B cell (primary cell): ENCODE data around the gene CTCF. TPM values are rescaled to one million over a fixed set of nuclear protein-coding genes. Genes with fewer than 3 reads are reported as not detected.

Experiments used
- ATAC-seq: fragments of 200-7000 bp; cut with Tn5 transposase; one replicate; pipeline ENCODE4 v1.10.0; 2021; ENCODE audit warnings: low read depth, mild to moderate bottlenecking, moderate number of reproducible peaks, moderate library complexity
- CTCF ChIA-PET: fragments of 350-600 bp; sonication (Branson Sonifier 250); formaldehyde crosslinking; loops from one replicate; lab custom pipeline; 2021; ENCODE audit warnings: antibody characterized with exemption, inconsistent platforms; lab: Charles Lee
- POLR2A ChIA-PET: fragments of 350-600 bp; sonication (Branson Sonifier 250); formaldehyde crosslinking; loops from one replicate; lab custom pipeline; 2021; ENCODE audit warnings: antibody characterized with exemption; lab: Charles Lee
- DNase-seq: peaks from one replicate; pipeline ENCODE4 v3.0.0; 2013
- H2AFZ ChIP-seq: 2 replicates; pipeline ENCODE4 v1.6.1; 2012; ENCODE audit warnings: mild to moderate bottlenecking, low read depth, low read length; ENCODE audit not compliant: insufficient read depth, poor library complexity, severe bottlenecking
- H3K27ac ChIP-seq, 2 donors: 1 replicate in 1 of 2; 2 replicates in 1 of 2; pipeline ENCODE4 v1.5.1; 2012 to 2013; ENCODE audit warnings: low read length in 2 of 2, mild to moderate bottlenecking in 2 of 2, moderate library complexity in 1 of 2
- H3K27me3 ChIP-seq, 4 experiments: fragments of 200-600 bp in 1 of 4; sonication (generic) in 1 of 4; replicated peaks in 1 of 4; 1 replicate in 2 of 4; 2 replicates in 2 of 4; pipeline versions ENCODE4 v1.6.1 to v1.7.0; 2013 to 2016; ENCODE audit warnings: low read length in 3 of 4, mild to moderate bottlenecking in 2 of 4, mixed read lengths in 1 of 4, moderate library complexity in 1 of 4; ENCODE audit not compliant: insufficient read depth in 4 of 4, control insufficient read depth in 3 of 4; ENCODE audit errors: control extremely low read depth in 1 of 4
- H3K36me3 ChIP-seq, 2 experiments: replicated peaks in 1 of 2; 1 replicate in 1 of 2; 2 replicates in 1 of 2; pipeline versions ENCODE4 v1.6.1 to v1.7.1; 2013; ENCODE audit warnings: low read length in 1 of 2; ENCODE audit not compliant: insufficient read depth in 2 of 2, control insufficient read depth in 1 of 2; ENCODE audit errors: control extremely low read depth in 1 of 2, extremely low read depth in 1 of 2
- H3K4me1 ChIP-seq, 2 donors: fragments of 200-600 bp in 1 of 2; sonication (generic) in 1 of 2; 1 replicate in 1 of 2; 2 replicates in 1 of 2; pipeline versions ENCODE4 v1.5.1 to v1.6.1; 2013 to 2017; ENCODE audit warnings: low read length in 2 of 2; ENCODE audit not compliant: control insufficient read depth in 2 of 2, insufficient read depth in 2 of 2
- H3K4me2 ChIP-seq: replicated peaks from 2 replicates; pipeline ENCODE3; 2012; ENCODE audit warnings: mild to moderate bottlenecking, low read depth, low read length; ENCODE audit not compliant: poor library complexity, severe bottlenecking
- H3K4me3 ChIP-seq, 5 experiments: fragments of 200-600 bp in 1 of 5; sonication (generic) in 1 of 5; 1 replicate in 3 of 5; 2 replicates in 2 of 5; pipeline versions ENCODE4 v1.5.1 to v1.7.0; 2011 to 2016; ENCODE audit warnings: low read length in 4 of 5, mild to moderate bottlenecking in 4 of 5, low read depth in 2 of 5, control low read depth in 1 of 5, moderate library complexity in 1 of 5; ENCODE audit not compliant: insufficient read depth in 1 of 5; ENCODE audit errors: control extremely low read depth in 1 of 5, extremely low read depth in 1 of 5
- H3K79me2 ChIP-seq: fragments of 200-600 bp; sonication (generic); one replicate; pipeline ENCODE4 v1.6.0; 2016; ENCODE audit warnings: low read length; ENCODE audit not compliant: control insufficient read depth, insufficient read depth
- H3K9ac ChIP-seq: fragments of 200-600 bp; sonication (generic); 2 replicates; pipeline ENCODE4 v1.6.1; 2017; ENCODE audit warnings: mild to moderate bottlenecking, low read length, moderate library complexity
- H3K9me3 ChIP-seq, 3 donors: one replicate each; pipeline versions ENCODE4 v1.6.1 to v1.7.1; 2013; ENCODE audit warnings: low read length in 2 of 3; ENCODE audit not compliant: control insufficient read depth in 2 of 3, insufficient read depth in 1 of 3; ENCODE audit errors: control extremely low read depth in 1 of 3
- H4K20me1 ChIP-seq: 2 replicates; pipeline ENCODE4 v1.6.0; 2012; ENCODE audit warnings: mild to moderate bottlenecking, low read length; ENCODE audit not compliant: insufficient read depth, control insufficient read depth, poor library complexity, severe bottlenecking
- H3K27ac Mint-ChIP-seq: one replicate; pipeline ENCODE4 v1.8.0; 2021; ENCODE audit warnings: mixed read lengths
- H3K27me3 Mint-ChIP-seq: one replicate; pipeline ENCODE4 v1.8.0; 2021; ENCODE audit warnings: mixed read lengths
- H3K4me1 Mint-ChIP-seq: one replicate; pipeline ENCODE4 v1.8.0; 2021; ENCODE audit warnings: mixed read lengths
- H3K4me3 Mint-ChIP-seq: one replicate; pipeline ENCODE4 v1.8.0; 2021; ENCODE audit warnings: mixed read lengths
- H3K9me3 Mint-ChIP-seq: one replicate; pipeline ENCODE4 v1.8.0; 2022; ENCODE audit warnings: mixed read lengths; ENCODE audit not compliant: insufficient read depth
- CTCF ChIP-seq: fragments of 200-600 bp; IDR thresholded peaks from one replicate; pipeline ENCODE4 v1.8.0; 2022; ENCODE audit warnings: antibody characterized with exemption, mild to moderate bottlenecking
- EZH2 ChIP-seq: IDR thresholded peaks from 2 replicates; pipeline ENCODE4 v1.6.1; 2012; ENCODE audit warnings: borderline replicate concordance, low read depth, mild to moderate bottlenecking, moderate library complexity, low read length; ENCODE audit not compliant: insufficient read depth, poor library complexity, severe bottlenecking
- WGBS: methylation state at CpG from one replicate; pipeline ENCODE4 v1.1.5; 2013; ENCODE audit warnings: missing lambda C conversion rate; ENCODE audit not compliant: insufficient coverage; 5-methylcytosine and 5-hydroxymethylcytosine counted together
- intact Hi-C: fragments of 100-400 bp; cut with micrococcal nuclease; formaldehyde crosslinking; loops from one replicate; pipeline ENCODE4 v1.10.0; 2022
- polyA plus RNA-seq: library from polyadenylated mRNA; depleted of rRNA; stranded (reverse); fragments of >200 nt; gene quantifications from 2 replicates; pipeline ENCODE4 v1.2.3, GENCODE V29; 2012
- total RNA-seq, 2 donors: library from RNA; stranded (reverse); fragments of 120-200 nt in 1 of 2; gene quantifications; 1 replicate in 1 of 2; 2 replicates in 1 of 2; pipeline versions ENCODE4 v1.2.3 to v1.2.4, GENCODE V29; 2013 to 2022

Gene CTCF
- total and polyA plus RNA-seq, 2 donors (not counting 1 experiment from before 2014, with no cell fraction given), result 42.7 to 78.4 TPM

GRCh38 chr16:67542464-67542863 is 19.9 kb upstream of the CTCF start:
- H3K4me3 Mint-ChIP-seq, result peak overlapping the region; percentile 42
- H2AFZ ChIP-seq, result no peak overlapping the region
- H3K4me2 ChIP-seq, result peak overlapping the region; percentile 0
- H3K9me3 ChIP-seq, result peaks cover 0 to 3% (median 0%) of the 10 kb centered on the region in 3 donors
- H3K4me1 ChIP-seq, result peaks cover 59 to 76% of the 10 kb centered on the region in 2 donors
- no peak for TF ChIP-seq EZH2
- TF ChIP-seq CTCF, result no peak
- H4K20me1 ChIP-seq, result peaks cover 80% of the 10 kb centered on the region
- peaks cover 76% of the 10 kb centered on the region for H3K4me1 Mint-ChIP-seq
- POLR2A ChIA-PET, result interaction anchor here (2.0 to 6.3 kb wide), 2 partner anchors 15 to 21 kb away, joined by 7 to 76 read pairs; partner anchors contain the start of gene RIPOR1
- H3K9me3 Mint-ChIP-seq, result no peaks in the 10 kb centered on the region
- H3K36me3 ChIP-seq, result peaks cover 3 to 80% of the 10 kb centered on the region in 2 experiments
- ATAC-seq (peak; percentile 70), DNase-seq (peak; percentile 81)
- peak overlapping the region in 1 of 2 donors; percentile 47 for H3K27ac ChIP-seq
- intact Hi-C loops, result loop anchor here (10.0 kb wide), 1 partner anchor 542 kb away; the partner anchor contains the start of gene NFATC3
- no peaks in the 10 kb centered on the region for H3K27me3 ChIP-seq
- CTCF ChIA-PET, result interaction anchor here (6.4 to 12.4 kb wide), 3 partner anchors 9 to 20 kb away, joined by 97 to 178 read pairs (median 163); partner anchors contain the start of gene RIPOR1
- H3K9ac ChIP-seq, result no peak overlapping the region
- H3K79me2 ChIP-seq, result peaks cover 19% of the 10 kb centered on the region
- H3K27ac Mint-ChIP-seq, result peak overlapping the region; percentile 90
- no peak overlapping the region for H3K4me3 ChIP-seq
- H3K27me3 Mint-ChIP-seq, result no peaks in the 10 kb centered on the region

- DNase-seq (no peak), ATAC-seq (no peak)
- Mint-ChIP-seq H3K27me3 (no peaks in the 10 kb centered on the region), H3K9me3 (no peaks in the 10 kb centered on the region), H3K27ac (peak overlapping the region; percentile 70), H3K4me3 (no peak overlapping the region), H3K4me1 (peaks cover 82% of the 10 kb centered on the region)
- H3K27ac ChIP-seq, result peak overlapping the region in 1 of 2 donors; percentile 28
- peaks cover 64 to 80% of the 10 kb centered on the region in 2 donors for H3K4me1 ChIP-seq
- H4K20me1 ChIP-seq, result peaks cover 76% of the 10 kb centered on the region
- H3K79me2 ChIP-seq, result peaks cover 16% of the 10 kb centered on the region
- H3K4me2 ChIP-seq, result peak overlapping the region; percentile 0
- intact Hi-C loops, result loop anchor here (10.0 kb wide), 1 partner anchor 542 kb away; the partner anchor contains the start of gene NFATC3
- 96% methylated on average over 8 of the region's 8 CpGs for WGBS
- TF ChIP-seq EZH2 (no peak), CTCF (no peak)
- ChIA-PET CTCF (interaction anchor here (1.6 to 13.5 kb wide), 6 partner anchors 10 to 125 kb away, joined by 4 to 407 read pairs (median 170); partner anchors contain the start of genes ATP6V0D1, CARMIL2, CTCF and RIPOR1), POLR2A (interaction anchor here (0.5 to 6.2 kb wide), 3 partner anchors 13 to 101 kb away, joined by 5 to 83 read pairs (median 50); partner anchors contain the start of genes CARMIL2 and RIPOR1)
- H3K4me3 ChIP-seq, result no peak overlapping the region
- peaks cover 0 to 3% (median 0%) of the 10 kb centered on the region in 3 donors for H3K9me3 ChIP-seq
- peaks cover 3 to 80% of the 10 kb centered on the region in 2 experiments for H3K36me3 ChIP-seq
- no peak overlapping the region for H3K9ac ChIP-seq
- no peak overlapping the region for H2AFZ ChIP-seq
- no peaks in the 10 kb centered on the region for H3K27me3 ChIP-seq
Measured at GRCh38 chr16:67543036-67543435, 19.3 kb upstream of the CTCF start.
